Ovary (tissue), 9 donors: ENCODE measurements around the gene KCTD17. TPM values are rescaled to one million over a fixed set of nuclear protein-coding genes. Genes with fewer than 3 reads are reported as not detected.

Experiments
- DNase-seq, 5 donors: peaks; one replicate each; pipeline ENCODE4 v3.0.0-alpha.2; 2019 to 2020
- H3K27ac ChIP-seq, 2 donors: fragments of 200-600 bp; one replicate each; pipeline versions ENCODE4 v1.5.1 to v1.8.0; 2019 to 2022
- H3K27me3 ChIP-seq: fragments of 200-600 bp; one replicate; pipeline ENCODE4 v1.8.0; 2022
- H3K36me3 ChIP-seq: fragments of 200-600 bp; sonication (generic); one replicate; pipeline ENCODE4 v1.5.1; 2019
- H3K4me1 ChIP-seq: one replicate; pipeline ENCODE4 v1.8.1; 2013; ENCODE audit warnings: mild to moderate bottlenecking, moderate library complexity; ENCODE audit not compliant: insufficient read depth
- H3K4me3 ChIP-seq: fragments of 200-600 bp; sonication (generic); one replicate; pipeline ENCODE4 v1.5.1; 2017
- H3K9me3 ChIP-seq, 2 donors: fragments of 200-600 bp in 1 of 2; sonication (generic) in 1 of 2; one replicate each; pipeline versions ENCODE4 v1.5.1 to v1.8.1; 2013 to 2019; ENCODE audit warnings: mild to moderate bottlenecking in 1 of 2, moderate library complexity in 1 of 2
- CTCF ChIP-seq, 3 donors: fragments of 450-650 bp in 2 of 3; fragments of 200-600 bp in 1 of 3; IDR thresholded peaks; one replicate each; pipeline versions ENCODE4 v1.5.1 to v1.8.0; 2016 to 2022; ENCODE audit warnings: antibody characterized with exemption in 3 of 3, mild to moderate bottlenecking in 1 of 3
- EP300 ChIP-seq: sonication (generic); formaldehyde crosslinking; IDR thresholded peaks from one replicate; pipeline ENCODE4 v1.6.1; 2017; ENCODE audit warnings: antibody characterized with exemption
- POLR2A ChIP-seq: fragments of 450-650 bp; IDR thresholded peaks from one replicate; pipeline ENCODE4 v1.6.1; 2017; ENCODE audit warnings: antibody characterized with exemption, mild to moderate bottlenecking, moderate library complexity
- WGBS, 3 donors: extraction: QIAGEN DNeasy Blood & Tissue Kit in 1 of 3; methylation state at CpG; one replicate each; pipeline versions ENCODE4 v1.1.5 to v1.1.7; 2013 to 2017; 5-methylcytosine and 5-hydroxymethylcytosine counted together
- intact Hi-C, 4 donors: fragments of 100-400 bp; cut with DNase I; formaldehyde crosslinking; loops; one replicate each; pipeline versions ENCODE4 v1.11.0 to v1.15.1; 2022 to 2023
- polyA plus RNA-seq, 2 donors: library from polyadenylated mRNA; stranded (reverse); fragments of 200-250 nt in 1 of 2; fragments of 350-450 nt in 1 of 2; fragmentation: Illumina TruSeq in 1 of 2; extraction: RNeasy Lipid Tissue Mini Kit (QIAGEN cat#74804) in 1 of 2; gene quantifications; one replicate each; pipeline ENCODE4 v1.2.3, GENCODE V29; 2013 to 2014
- total RNA-seq, 7 donors: library from RNA; depleted of rRNA in 2 of 7; stranded (reverse); fragments of >200 nt in 2 of 7; fragmentation: NEBNext Ultra II Directional in 3 of 7; extraction: Animal tissue kit (Norgen Biotek cat#: 25700) in 3 of 7; gene quantifications; one replicate each; pipeline versions ENCODE4 v1.1.0 to v1.2.4, GENCODE V29; 2016 to 2023
- donor health status: DM: no; HTN: no; CAD: no; lungs with moderate emphysema.
- donor health status: DM: no; HTN: no; CAD: no.
- donor health status: Bipolar disorder and iron deficiency.
- donor health status: DM: yes; HTN: yes; CAD: no.
- donor health status: DM: no; HTN: no; CAD: no.
- donor health status: DM: yes; HTN: yes; CAD: no.

Gene KCTD17
- total and polyA plus RNA-seq, 9 donors, result 4.5 to 34.7 (median 26.7) TPM

- 81 to 88% (median 83%) methylated on average over 5 of the region's 5 CpGs for WGBS, 3 donors
- Histone ChIP-seq H3K27me3 (no peaks in the 10 kb centered on the region), H3K4me3 (no peak overlapping the region), H3K4me1 (no peaks in the 10 kb centered on the region), H3K27ac (no peak overlapping the region), H3K9me3 (no peaks in the 10 kb centered on the region), H3K36me3 (no peaks in the 10 kb centered on the region)
- TF ChIP-seq POLR2A (no peak), EP300 (no peak), CTCF (IDR thresholded peaks at IDR 0.05) (no peak)
- intact Hi-C loops, result no loop called here
- DNase-seq, result no peak
These were observed 54.4 kb downstream of the KCTD17 start for GRCh38 chr22:37105990-37106389.

- H3K27ac ChIP-seq, result no peak overlapping the region
- no peaks in the 10 kb centered on the region for H3K27me3 ChIP-seq
- no peak for DNase-seq
- WGBS, 3 donors, result 80 to 85% (median 80%) methylated on average over 18 of the region's 18 CpGs
- no peaks in the 10 kb centered on the region for H3K4me1 ChIP-seq
- TF ChIP-seq CTCF (IDR thresholded peaks at IDR 0.05) (no peak), POLR2A (no peak), EP300 (no peak)
- no peak overlapping the region for H3K4me3 ChIP-seq
- no peaks in the 10 kb centered on the region for H3K9me3 ChIP-seq
- intact Hi-C loops, result no loop called here
- no peaks in the 10 kb centered on the region for H3K36me3 ChIP-seq
These were observed 56.5 kb downstream of the KCTD17 start for GRCh38 chr22:37107816-37108621.

GRCh38 chr22:37109242-37109917 lies 57.8 kb downstream of the KCTD17 start, which contains the start of gene TMPRSS6:
Gene TMPRSS6 (minus strand): TSS chr22:37109713. CDS start chr22:37103417, 6,296 bp downstream.
- no peak within 1 kb of the TSS for H3K27ac ChIP-seq
- H3K4me1 ChIP-seq, result no peaks in the 10 kb centered on the region
- no peaks in the 10 kb centered on the region for H3K9me3 ChIP-seq
- H3K36me3 ChIP-seq, result no peaks in the 10 kb centered on the region
- 76 to 85% (median 84%) methylated on average over 9 to 13 of the region's 13 CpGs for whole genome bisulfite sequencing, 3 donors
- no peak for TF ChIP-seq EP300
- TF ChIP-seq CTCF (IDR thresholded peaks at IDR 0.05), result no peak
- no peak for TF ChIP-seq POLR2A
- no peaks in the 10 kb centered on the region for H3K27me3 ChIP-seq
- intact Hi-C loops, result no loop called here
- no peak within 1 kb of the TSS for H3K4me3 ChIP-seq
- no peak for DNase-seq

GRCh38 chr22:37111156-37111717 lies 59.7 kb downstream of the KCTD17 start:
- H3K36me3 ChIP-seq, result no peaks in the 10 kb centered on the region
- DNase-seq, result no peak
- TF ChIP-seq EP300 (no peak), POLR2A (no peak), CTCF (IDR thresholded peaks at IDR 0.05) (no peak)
- no peaks in the 10 kb centered on the region for H3K9me3 ChIP-seq
- no peak overlapping the region for H3K4me3 ChIP-seq
- H3K27me3 ChIP-seq, result no peaks in the 10 kb centered on the region
- no peaks in the 10 kb centered on the region for H3K4me1 ChIP-seq
- intact Hi-C loops, result no loop called here
- 84 to 89% (median 88%) methylated on average over 13 of the region's 13 CpGs for WGBS, 3 donors
- no peak overlapping the region for H3K27ac ChIP-seq
